Tibial nerve (tissue), 4 donors: ENCODE results near the gene LRRC4C.

ENCODE experiments used
- CTCF ChIP-seq, 5 experiments: fragments of 200-600 bp in 3 of 5; fragments of 450-650 bp in 2 of 5; sonication (generic) in 3 of 5; IDR thresholded peaks; one replicate each; pipeline ENCODE4 v1.5.1; 2016 to 2019; ENCODE audit warnings: antibody characterized with exemption in 5 of 5, mild to moderate bottlenecking in 3 of 5, moderate library complexity in 2 of 5
- EP300 ChIP-seq, 2 donors: sonication (generic); formaldehyde crosslinking; IDR thresholded peaks; one replicate each; pipeline ENCODE4 v1.6.1; 2017; ENCODE audit warnings: antibody characterized with exemption in 2 of 2, mild to moderate bottlenecking in 1 of 2

- no peak for TF ChIP-seq EP300 (IDR thresholded peaks at IDR 0.05)
- no peak for TF ChIP-seq CTCF (IDR thresholded peaks at IDR 0.05)
Measured at GRCh38 chr11:41005986-41006385, 453.5 kb downstream of the LRRC4C start.
